GM12873 (cell line): ENCODE measurements around the gene MRPS18B.

Source experiments
- TF ChIP-seq, protein P1 (sequence below): IDR thresholded peaks from 2 replicates; pipeline ENCODE4 v1.5.1; 2012; ENCODE audit warnings: low read depth, mild to moderate bottlenecking, moderate library complexity, low read length, control low read depth; ENCODE audit not compliant: insufficient read depth; ENCODE audit errors: missing control alignments

Gene MRPS18B

DNA sequence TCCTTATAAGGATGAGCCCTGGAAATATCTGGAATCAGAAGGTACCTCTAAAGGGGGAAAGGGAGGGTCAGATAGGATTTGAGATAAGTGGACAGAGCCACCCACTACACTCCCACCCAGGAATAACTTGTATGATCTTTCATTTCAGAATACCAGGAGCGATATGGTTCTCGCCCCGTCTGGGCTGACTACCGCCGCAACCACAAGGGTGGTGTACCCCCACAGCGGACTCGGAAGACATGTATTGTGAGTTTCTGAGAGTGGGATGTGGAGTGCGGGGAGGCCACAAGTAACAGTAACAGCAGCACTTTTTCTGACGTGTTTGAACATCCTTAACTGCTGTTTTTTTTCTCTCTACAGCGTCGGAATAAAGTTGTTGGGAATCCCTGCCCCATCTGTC is 1.9 kb downstream of the MRPS18B start:
- TF ChIP-seq, protein P1, sequence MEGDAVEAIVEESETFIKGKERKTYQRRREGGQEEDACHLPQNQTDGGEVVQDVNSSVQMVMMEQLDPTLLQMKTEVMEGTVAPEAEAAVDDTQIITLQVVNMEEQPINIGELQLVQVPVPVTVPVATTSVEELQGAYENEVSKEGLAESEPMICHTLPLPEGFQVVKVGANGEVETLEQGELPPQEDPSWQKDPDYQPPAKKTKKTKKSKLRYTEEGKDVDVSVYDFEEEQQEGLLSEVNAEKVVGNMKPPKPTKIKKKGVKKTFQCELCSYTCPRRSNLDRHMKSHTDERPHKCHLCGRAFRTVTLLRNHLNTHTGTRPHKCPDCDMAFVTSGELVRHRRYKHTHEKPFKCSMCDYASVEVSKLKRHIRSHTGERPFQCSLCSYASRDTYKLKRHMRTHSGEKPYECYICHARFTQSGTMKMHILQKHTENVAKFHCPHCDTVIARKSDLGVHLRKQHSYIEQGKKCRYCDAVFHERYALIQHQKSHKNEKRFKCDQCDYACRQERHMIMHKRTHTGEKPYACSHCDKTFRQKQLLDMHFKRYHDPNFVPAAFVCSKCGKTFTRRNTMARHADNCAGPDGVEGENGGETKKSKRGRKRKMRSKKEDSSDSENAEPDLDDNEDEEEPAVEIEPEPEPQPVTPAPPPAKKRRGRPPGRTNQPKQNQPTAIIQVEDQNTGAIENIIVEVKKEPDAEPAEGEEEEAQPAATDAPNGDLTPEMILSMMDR, result no peak

DNA sequence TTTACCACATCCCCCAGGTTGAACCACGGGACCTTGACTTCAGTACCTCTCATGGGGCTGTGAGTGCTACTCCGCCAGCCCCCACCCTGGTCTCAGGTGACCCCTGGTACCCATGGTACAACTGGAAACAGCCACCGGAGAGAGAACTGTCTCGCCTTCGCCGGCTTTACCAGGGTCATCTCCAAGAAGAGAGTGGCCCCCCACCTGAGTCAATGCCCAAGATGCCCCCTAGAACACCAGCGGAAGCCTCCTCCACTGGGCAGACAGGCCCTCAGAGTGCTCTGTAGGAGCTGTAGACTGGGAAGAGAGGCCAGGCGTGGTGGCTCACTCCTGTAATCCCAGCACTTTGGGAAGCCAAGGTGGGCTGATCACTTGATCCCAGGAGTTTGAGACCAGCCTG is 7.9 kb downstream of the MRPS18B start:
- TF ChIP-seq, protein P1, result no peak

DNA sequence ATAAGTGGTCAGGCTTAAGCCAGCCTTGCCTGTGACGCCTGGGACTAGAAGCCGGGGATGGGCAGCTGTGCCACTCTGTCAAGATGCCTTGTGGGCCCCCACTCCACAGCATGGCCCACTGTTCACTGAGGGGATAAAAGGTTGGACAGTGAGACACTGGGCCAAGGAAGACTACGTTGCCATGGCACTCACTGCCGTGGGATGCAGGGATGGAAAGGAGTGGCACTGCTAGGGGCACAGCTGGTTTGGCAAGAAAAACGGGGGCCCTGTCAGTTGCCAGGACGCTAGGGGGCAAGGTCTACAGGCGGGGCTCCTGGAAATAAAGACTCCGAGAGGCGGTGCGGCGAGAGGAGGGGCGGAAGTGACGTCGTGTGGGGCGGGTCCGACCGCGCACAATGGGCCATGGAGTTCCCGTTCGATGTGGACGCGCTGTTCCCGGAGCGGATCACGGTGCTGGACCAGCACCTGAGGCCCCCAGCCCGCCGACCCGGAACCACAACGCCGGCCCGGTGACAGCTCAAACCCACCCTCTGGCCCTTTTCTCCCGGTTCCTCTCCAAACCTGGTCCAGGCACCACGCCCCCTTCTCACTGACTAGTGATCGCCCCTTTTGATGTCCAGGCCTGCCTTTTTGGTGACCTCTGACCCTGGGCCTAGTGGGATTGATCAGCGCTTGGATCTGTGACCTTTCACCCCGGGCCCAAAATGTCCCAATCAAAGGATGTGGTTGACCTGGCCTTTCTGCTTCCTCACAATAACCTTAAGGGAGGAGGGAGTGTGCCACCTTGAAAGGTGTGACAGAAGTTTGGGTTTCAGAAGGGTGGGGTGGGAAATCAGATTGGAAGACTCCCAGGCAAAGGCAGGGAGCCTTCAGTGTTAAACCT is 9.1 kb downstream of the MRPS18B start, which contains the start of gene ATAT1:
Gene ATAT1 (plus strand): TSS at position 391 of the 883 bp plus-strand sequence.
- TF ChIP-seq, protein P1, result peak; percentile 52

DNA sequence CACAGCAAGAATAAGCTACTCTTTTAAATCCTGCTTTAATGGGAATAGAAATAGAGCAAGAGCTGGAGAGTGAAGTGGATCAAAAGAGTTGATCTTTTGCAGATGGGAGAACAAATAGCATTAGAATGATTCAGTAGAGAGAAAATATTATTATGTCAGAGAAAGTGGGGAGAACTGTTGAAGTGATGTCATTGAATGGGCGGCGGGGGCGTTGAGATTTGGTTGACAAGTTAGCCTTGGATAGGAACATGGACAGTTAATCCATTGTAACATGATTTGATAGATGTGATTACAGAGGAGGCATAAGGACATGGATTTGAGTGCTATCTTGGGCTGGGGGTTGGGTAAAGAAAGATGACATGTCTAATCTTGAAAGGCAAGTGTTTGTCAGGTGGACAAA is 18.2 kb downstream of the MRPS18B start:
- TF ChIP-seq, protein P1, result no peak

DNA sequence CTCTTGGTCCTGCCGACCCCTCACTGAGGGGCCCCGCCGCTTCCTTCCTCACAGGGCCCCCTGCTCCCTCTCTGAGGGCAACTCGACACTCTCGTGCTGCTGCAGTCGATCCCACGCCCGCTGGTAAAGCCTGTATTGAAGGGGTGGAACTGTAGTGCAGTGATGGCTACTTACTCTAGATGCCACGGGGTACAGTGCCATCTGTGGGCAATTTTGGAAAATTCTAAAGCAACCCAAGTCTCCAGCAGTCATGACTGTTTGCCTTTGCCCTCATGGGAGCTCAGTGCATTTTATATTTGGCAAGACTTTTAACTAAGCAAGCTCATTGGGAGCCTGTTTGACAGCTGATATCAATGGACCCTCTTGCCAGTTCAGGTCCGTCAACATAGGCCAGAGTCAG is 22.8 kb downstream of the MRPS18B start:
- TF ChIP-seq, protein P1, result no peak

DNA sequence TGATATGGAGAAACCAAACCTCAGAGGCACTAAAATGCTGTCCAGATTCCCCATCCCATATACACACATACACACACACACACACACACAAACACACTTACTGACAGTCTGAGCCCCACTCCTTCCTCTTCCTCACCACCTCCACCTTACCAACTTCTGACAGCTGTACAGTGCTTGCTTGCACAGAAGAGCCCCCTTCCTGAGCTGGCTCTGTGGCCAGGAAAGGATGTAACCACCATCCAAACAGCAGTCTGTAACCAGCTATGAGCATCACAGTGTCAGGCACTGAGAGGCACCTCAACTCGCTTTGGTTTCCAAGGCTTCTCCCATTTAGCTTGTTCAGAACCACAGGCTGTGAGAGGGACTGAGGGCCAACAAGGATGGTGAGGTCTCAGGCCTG is 23.4 kb downstream of the MRPS18B start:
- TF ChIP-seq, protein P1, result no peak

DNA sequence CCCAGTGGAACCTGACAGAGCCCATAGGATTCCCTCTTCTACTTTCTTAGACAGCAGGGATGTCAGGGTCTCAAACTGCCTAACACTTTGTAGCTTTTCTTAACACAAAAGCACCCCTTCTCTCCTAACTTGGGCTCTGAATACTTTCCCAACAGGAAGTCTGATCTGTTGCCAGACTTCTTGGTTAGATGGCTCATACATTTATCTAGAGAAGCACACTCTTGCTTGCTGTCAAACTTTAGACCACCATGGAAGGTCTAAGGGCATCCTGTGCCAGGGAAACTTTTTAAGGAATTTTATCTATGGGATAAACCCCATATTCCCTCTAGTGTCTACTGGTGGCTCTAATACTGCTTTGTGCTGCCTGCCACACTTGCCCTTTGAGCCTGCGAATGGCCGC is 26.0 kb downstream of the MRPS18B start:
- TF ChIP-seq, protein P1, result no peak
